Measurements from ENCODE around the gene UGT2A3. TPM values are rescaled to one million over a fixed set of nuclear protein-coding genes. Genes with fewer than 3 reads are reported as not detected.

The UGT2A3 gene
- total and polyA plus RNA-seq, 2 of the 8 experiments (the other 6 are each of a cell fraction or from before 2014, with no cell fraction given) = not detected

- TF ChIP-seq CBX8 (IDR thresholded peaks at IDR 0.05; ENCODE audit: borderline replicate concordance, low read depth, low read length) (no peak), CHD2 (IDR thresholded peaks at IDR 0.05; ENCODE audit: low read length) (no peak), JUN (IDR thresholded peaks at IDR 0.05; ENCODE audit: low read depth, low read length) (no peak), BCL11A (IDR thresholded peaks at IDR 0.05; ENCODE audit: low read depth in 2 of 2, low read length in 2 of 2) (no peak)
Measured at GRCh38 chr4:68885545-68885944, 66.1 kb downstream of the UGT2A3 start (continued).
